Measurements from ENCODE around the gene SLC8A1.

- TF ChIP-seq POLR2A (IDR thresholded peaks at IDR 0.05) (no peak), CTCF (IDR thresholded peaks at IDR 0.05) (no peak)
Measured at GRCh38 chr2:40339026-40339425, 112.9 kb downstream of the SLC8A1 start.

All from adrenal gland (tissue), 5 donors.